SU-DHL-6 (cell line): ENCODE measurements around the gene ANKRD39.

Experiments used
- EZH2phosphoT487 ChIP-seq: fragments of 200-600 bp; sonication (generic), shearing (Covaris generic); conservative IDR thresholded peaks from 2 replicates; pipeline ENCODE4 v1.6.1; 2018; ENCODE audit warnings: mild to moderate bottlenecking, antibody characterized with exemption, low read length, moderate library complexity, mixed read lengths
- TF ChIP-seq, protein P1 (sequence below): fragments of 200-600 bp; sonication (generic); IDR thresholded peaks from one replicate; pipeline ENCODE4 v1.5.1; 2017; ENCODE audit warnings: antibody characterized with exemption, mild to moderate bottlenecking, low read length, moderate library complexity; ENCODE audit not compliant: insufficient read depth, poor library complexity, severe bottlenecking

DNA sequence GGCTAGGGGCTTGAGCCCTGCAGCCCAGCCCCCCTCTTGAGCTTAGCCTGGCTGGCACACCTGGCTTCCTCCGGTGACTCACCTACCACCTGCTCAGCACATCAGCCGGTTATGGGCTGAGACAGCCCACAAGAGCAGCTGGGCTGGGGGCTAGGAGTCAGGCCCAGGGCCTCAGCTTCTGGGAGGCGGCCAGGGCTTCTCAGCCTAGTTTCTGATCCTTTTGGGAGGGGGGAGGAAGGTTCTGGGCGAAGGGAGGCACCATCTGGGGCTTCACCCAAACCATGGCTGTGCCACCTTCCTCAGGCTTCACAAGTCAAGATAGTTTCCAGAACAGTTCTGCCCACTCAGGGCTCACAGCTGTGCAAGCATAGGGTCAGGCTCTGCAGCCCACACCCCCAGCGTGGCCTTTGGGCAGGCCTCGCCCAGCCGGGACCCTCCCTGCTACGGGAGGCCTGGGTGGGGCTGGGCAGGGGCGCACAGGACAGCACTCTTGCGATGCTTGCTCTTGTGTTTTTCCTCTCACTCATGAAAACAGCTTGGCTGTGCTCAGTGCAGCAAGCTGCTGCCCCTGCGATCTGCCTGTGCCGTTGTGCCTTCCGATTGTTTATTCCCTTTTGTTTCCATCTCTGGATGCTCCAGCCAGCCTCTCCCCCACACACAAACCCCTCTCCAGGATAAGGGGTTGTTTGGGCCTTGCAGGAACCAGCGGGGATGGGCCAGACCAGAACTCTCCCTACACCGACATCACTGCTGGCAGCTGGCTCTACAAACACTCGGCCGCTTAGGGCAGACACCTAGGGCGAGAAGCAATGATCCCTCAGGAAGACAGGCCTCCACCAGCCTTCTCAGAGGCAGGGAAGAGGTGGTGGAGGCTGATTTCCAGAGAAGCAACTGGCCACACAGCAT is 38.2 kb upstream of the ANKRD39 start:
- TF ChIP-seq, protein P1, sequence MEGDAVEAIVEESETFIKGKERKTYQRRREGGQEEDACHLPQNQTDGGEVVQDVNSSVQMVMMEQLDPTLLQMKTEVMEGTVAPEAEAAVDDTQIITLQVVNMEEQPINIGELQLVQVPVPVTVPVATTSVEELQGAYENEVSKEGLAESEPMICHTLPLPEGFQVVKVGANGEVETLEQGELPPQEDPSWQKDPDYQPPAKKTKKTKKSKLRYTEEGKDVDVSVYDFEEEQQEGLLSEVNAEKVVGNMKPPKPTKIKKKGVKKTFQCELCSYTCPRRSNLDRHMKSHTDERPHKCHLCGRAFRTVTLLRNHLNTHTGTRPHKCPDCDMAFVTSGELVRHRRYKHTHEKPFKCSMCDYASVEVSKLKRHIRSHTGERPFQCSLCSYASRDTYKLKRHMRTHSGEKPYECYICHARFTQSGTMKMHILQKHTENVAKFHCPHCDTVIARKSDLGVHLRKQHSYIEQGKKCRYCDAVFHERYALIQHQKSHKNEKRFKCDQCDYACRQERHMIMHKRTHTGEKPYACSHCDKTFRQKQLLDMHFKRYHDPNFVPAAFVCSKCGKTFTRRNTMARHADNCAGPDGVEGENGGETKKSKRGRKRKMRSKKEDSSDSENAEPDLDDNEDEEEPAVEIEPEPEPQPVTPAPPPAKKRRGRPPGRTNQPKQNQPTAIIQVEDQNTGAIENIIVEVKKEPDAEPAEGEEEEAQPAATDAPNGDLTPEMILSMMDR: no peak
- TF ChIP-seq EZH2phosphoT487: no peak
